ENCODE results near the gene GCNT2. TPM values are rescaled to one million over a fixed set of nuclear protein-coding genes. Genes with fewer than 3 reads are reported as not detected.
"Not testable (repeated sequence)": the region's sequence is repeated elsewhere in the genome, so short reads cannot be mapped to it uniquely, and the experiment has no call there.

The GCNT2 gene
- total RNA-seq, 1 experiment from 2014 or later: 42.8 TPM

GRCh38 chr6:10662207-10662606 is 141.1 kb downstream of the GCNT2 start:
- Histone ChIP-seq H3K4me1 (ENCODE audit: control insufficient read depth, insufficient read depth, low read length) (no peaks in the 10 kb centered on the region), H3K4me3 (ENCODE audit: low read depth in 2 of 2, low read length in 2 of 2) (no peak overlapping the region), H3K27ac (ENCODE audit: low read length) (no peak overlapping the region), H3K9me3 (ENCODE audit: control insufficient read depth, insufficient read depth, low read depth, low read length) (no peaks in the 10 kb centered on the region), H3K36me3 (ENCODE audit: control insufficient read depth, insufficient read depth, low read length) (no peaks in the 10 kb centered on the region), H3K27me3 (ENCODE audit: control insufficient read depth, insufficient read depth, low read length) (no peaks in the 10 kb centered on the region)
- no TSS peak for BruUV-seq (replicated peaks)
- in situ Hi-C loops (cut with HindIII; ENCODE audit: low pct_unique_long_range_greater_than_20kb, low sequenced_read_pairs) (no loop called here), intact Hi-C loops (cut with micrococcal nuclease; ENCODE audit: unreplicated experiment) (no loop called here)
- POLR2A ChIA-PET: no interaction called here
- ATAC-seq (no peak), DNase-seq (ENCODE audit: low read depth, low spot score) (no peak)
- CTCF ChIA-PET: no interaction called here
- TF ChIP-seq REST (IDR thresholded peaks at IDR 0.05; ENCODE audit: insufficient read depth in 1 of 2, low read depth in 2 of 2, low read length in 1 of 2) (no peak), POLR2AphosphoS5 (IDR thresholded peaks at IDR 0.05; ENCODE audit: low read depth, low read length) (no peak)

GRCh38 chr6:10662742-10663141 is 141.6 kb downstream of the GCNT2 start:
- no peak for TF ChIP-seq SIN3A (IDR thresholded peaks at IDR 0.05; ENCODE audit: borderline replicate concordance, insufficient read depth, low read depth, low read length)
- TF ChIP-seq TCF7L2 (IDR thresholded peaks at IDR 0.05; ENCODE audit: low read depth, low read length): no peak
- TF ChIP-seq REST (IDR thresholded peaks at IDR 0.05; ENCODE audit: insufficient read depth in 1 of 2, low read depth in 2 of 2, low read length in 1 of 2): no peak
- no peak for TF ChIP-seq CTCF (IDR thresholded peaks at IDR 0.05)
- no peak for TF ChIP-seq POLR2AphosphoS5 (IDR thresholded peaks at IDR 0.05; ENCODE audit: low read depth, low read length)
- intact Hi-C loops (cut with micrococcal nuclease; ENCODE audit: unreplicated experiment) (no loop called here), in situ Hi-C loops (cut with HindIII; ENCODE audit: low pct_unique_long_range_greater_than_20kb, low sequenced_read_pairs) (no loop called here)
- Histone ChIP-seq H3K4me3 (ENCODE audit: low read depth in 2 of 2, low read length in 2 of 2) (no peak overlapping the region), H3K36me3 (ENCODE audit: control insufficient read depth, insufficient read depth, low read length) (no peaks in the 10 kb centered on the region), H3K9me3 (ENCODE audit: control insufficient read depth, insufficient read depth, low read depth, low read length) (no peaks in the 10 kb centered on the region), H3K27me3 (ENCODE audit: control insufficient read depth, insufficient read depth, low read length) (no peaks in the 10 kb centered on the region), H3K4me1 (ENCODE audit: control insufficient read depth, insufficient read depth, low read length) (no peaks in the 10 kb centered on the region), H3K27ac (ENCODE audit: low read length) (no peak overlapping the region)
- ChIA-PET CTCF (no interaction called here), POLR2A (no interaction called here)
- no TSS peak for BruUV-seq (replicated peaks)
- ATAC-seq (no peak), DNase-seq (ENCODE audit: low read depth, low spot score) (no peak)

- H3K9me3 ChIP-seq (ENCODE audit: control insufficient read depth, insufficient read depth, low read depth, low read length); CTCF ChIA-PET; H3K36me3 ChIP-seq (ENCODE audit: control insufficient read depth, insufficient read depth, low read length); DNase-seq (ENCODE audit: low read depth, low spot score); H3K4me1 ChIP-seq (ENCODE audit: control insufficient read depth, insufficient read depth, low read length); H3K27me3 ChIP-seq (ENCODE audit: control insufficient read depth, insufficient read depth, low read length); intact Hi-C loops (cut with micrococcal nuclease; ENCODE audit: unreplicated experiment); POLR2A ChIA-PET; ATAC-seq; BruUV-seq (replicated peaks); H3K27ac ChIP-seq (ENCODE audit: low read length); in situ Hi-C loops (cut with HindIII; ENCODE audit: low pct_unique_long_range_greater_than_20kb, low sequenced_read_pairs); H3K4me3 ChIP-seq (ENCODE audit: low read depth in 2 of 2, low read length in 2 of 2): not testable (repeated sequence)
Measured at GRCh38 chr6:10665595-10665994, 144.4 kb downstream of the GCNT2 start.

Measured in Panc1 (cell line).